ENCODE data around the gene RFX8. TPM values are rescaled to one million over a fixed set of nuclear protein-coding genes. Genes with fewer than 3 reads are reported as not detected.

Gene RFX8
- total and polyA plus RNA-seq, 10 of the 15 experiments (the other 5 are each of a cell fraction or from before 2014, with no cell fraction given), result 0.19 TPM; not detected in 9

- Histone ChIP-seq H3K27me3 (replicated peaks in 1 of 2; ENCODE audit: control insufficient read depth in 2 of 2, insufficient read depth in 2 of 2, low read length in 1 of 2) (no peaks in the 10 kb centered on the region), H3K4me2 (ENCODE audit: control insufficient read depth, insufficient read depth) (no peak overlapping the region), H3K79me2 (ENCODE audit: control insufficient read depth, insufficient read depth, low read length) (no peaks in the 10 kb centered on the region), H3K4me3 (no peak overlapping the region), H3K4me1 (ENCODE audit: control insufficient read depth, insufficient read depth, low read length) (no peaks in the 10 kb centered on the region), H3K27ac (ENCODE audit: control insufficient read depth, insufficient read depth) (no peak overlapping the region), H4K20me1 (ENCODE audit: control insufficient read depth, insufficient read depth) (no peaks in the 10 kb centered on the region), H3K9ac (ENCODE audit: control insufficient read depth, insufficient read depth, low read length) (no peak overlapping the region), H3K9me3 (replicated peaks; ENCODE audit: control insufficient read depth, insufficient read depth, low read length) (no peaks in the 10 kb centered on the region), H2AFZ (ENCODE audit: control insufficient read depth, low read depth, low read length) (no peak overlapping the region), H3K36me3 (ENCODE audit: control insufficient read depth in 2 of 2, insufficient read depth in 2 of 2, low read length in 1 of 2) (no peaks in the 10 kb centered on the region)
- ChIA-PET SMC1A (ENCODE audit: uncharacterized antibody, unreplicated experiment) (no interaction called here), RAD21 (ENCODE audit: unreplicated experiment) (no interaction called here), POLR2A (no interaction called here), CTCF (interaction anchor here (1.1 kb wide), 1 partner anchor 373 kb away, joined by 4 read pairs; no protein-coding TSS in a partner anchor)
- BruUV-seq (replicated peaks), result no TSS peak
- TF ChIP-seq ZBTB4 (CRISPR knock-in tag; IDR thresholded peaks at IDR 0.05) (no peak), IKZF1 (conservative IDR thresholded peaks at IDR 0.05) (no peak), RELA (IDR thresholded peaks at IDR 0.05; ENCODE audit: borderline replicate concordance, partially characterized antibody) (no peak), ZNF592 (IDR thresholded peaks at IDR 0.05) (no peak), KAT2A (conservative IDR thresholded peaks at IDR 0.05; ENCODE audit: control insufficient read depth, low read depth, low read length) (no peak)
- DNase-seq (ENCODE audit: low read depth, low spot score) (no peak), ATAC-seq (no peak), FAIRE-seq (no peak)
- in situ Hi-C loops (cut with MboI) (no loop called here), intact Hi-C loops (cut with micrococcal nuclease; ENCODE audit: unreplicated experiment) (no loop called here)
- WGBS (ENCODE audit: insufficient coverage, insufficient replicate concordance, low lambda C conversion rate, missing lambda C conversion rate), result 57% methylated on average over 2 of the region's 2 CpGs
These were observed 25.3 kb upstream of the RFX8 start for GRCh38 chr2:101500180-101500579.

Data from GM12878 (cell line).